Testis (tissue), 2 donors: ENCODE data around the gene PLEKHM1.
"Not testable (repeated sequence)": the region's sequence is repeated elsewhere in the genome, so short reads cannot be mapped to it uniquely, and the experiment has no call there.

Source experiments
- CTCF ChIP-seq, 3 experiments: fragments of 450-650 bp in 2 of 3; fragments of 200-600 bp in 1 of 3; sonication (generic) in 1 of 3; IDR thresholded peaks; one replicate each; pipeline ENCODE4 v1.5.1; 2016 to 2019; ENCODE audit warnings: antibody characterized with exemption in 3 of 3, mild to moderate bottlenecking in 2 of 3, moderate library complexity in 1 of 3
- POLR2A ChIP-seq: fragments of 450-650 bp; IDR thresholded peaks from one replicate; pipeline ENCODE4 v1.6.1; 2017; ENCODE audit warnings: antibody characterized with exemption, mild to moderate bottlenecking, moderate library complexity

GRCh38 chr17:45505183-45505582, 14.7 kb upstream of the PLEKHM1 start:
- TF ChIP-seq CTCF (IDR thresholded peaks at IDR 0.05); POLR2A: not testable (repeated sequence)
